Measurements from ENCODE around the gene MAP1A. TPM values are rescaled to one million over a fixed set of nuclear protein-coding genes. Genes with fewer than 3 reads are reported as not detected.

MAP1A gene
- total RNA-seq = 1 to 10 TPM; 9.8 to 9.9 TPM

DNA sequence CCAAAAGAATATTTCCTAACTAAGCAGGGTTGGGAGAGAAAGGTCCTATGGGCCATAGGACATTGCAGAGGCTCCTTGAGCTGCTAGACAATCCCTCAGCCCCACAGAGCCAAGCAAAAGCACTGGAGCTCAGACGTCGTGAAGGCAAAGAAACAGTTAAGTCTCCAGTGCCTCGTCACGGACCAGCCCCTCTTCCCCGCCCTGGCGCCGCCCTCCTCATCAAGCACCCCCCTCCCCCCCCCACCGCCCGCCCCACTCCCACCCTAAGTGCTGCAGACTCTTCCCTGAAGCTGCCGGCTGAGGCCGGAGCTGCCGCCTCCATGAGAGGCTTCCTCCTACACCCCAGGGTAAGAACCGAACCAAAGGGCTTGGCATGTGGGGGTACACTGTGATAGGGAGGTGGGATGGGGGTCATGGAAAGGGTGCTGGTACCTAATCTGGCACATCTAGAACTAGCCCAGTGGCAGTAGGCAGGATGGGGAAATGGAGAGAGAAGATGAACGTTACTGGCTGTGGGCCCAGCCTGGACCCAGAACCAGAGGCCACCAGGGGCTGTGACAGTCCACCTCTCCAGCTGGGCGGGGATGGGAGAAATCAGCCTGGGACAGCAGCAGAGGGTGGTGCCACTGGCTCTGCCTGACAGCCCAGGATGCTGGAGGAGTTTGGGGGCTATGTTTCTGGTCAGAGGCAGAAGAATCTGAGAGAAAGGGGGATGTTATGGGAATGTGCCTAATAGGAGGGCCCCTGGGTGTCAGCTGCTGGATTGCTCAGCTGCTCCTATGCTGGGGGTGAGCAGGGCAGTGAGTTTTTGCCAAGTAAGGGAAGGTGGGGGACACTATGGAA is at the start of gene MAP1A:
TSS of gene MAP1A (plus strand) at position 255 of the 843 bp plus-strand sequence. CDS start 3,866 bp downstream, outside the sequence.
- DNase-seq = no peak
- peak within 1 kb of the TSS; percentile 67 for H3K27ac Mint-ChIP-seq
- peaks cover 52% of the 10 kb centered on the region for H3K4me1 Mint-ChIP-seq

GRCh38 chr15:43469867-43470266 is 47.5 kb upstream of the MAP1A start:
- Mint-ChIP-seq H3K27ac (no peak overlapping the region), H3K4me1 (peaks cover 2% of the 10 kb centered on the region), H3K36me3 (ENCODE audit: low read depth) (peaks cover 19% of the 10 kb centered on the region), H3K4me3 (no peak overlapping the region), H3K27me3 (no peaks in the 10 kb centered on the region), H3K9me3 (no peaks in the 10 kb centered on the region)
- CTCF ChIA-PET = interaction anchor here (1.7 kb wide), 1 partner anchor 10 kb away, joined by 6 read pairs; no protein-coding TSS in a partner anchor
- no peak for DNase-seq
- POLR2A ChIA-PET = no interaction called here

More for the DNA sequence above, at the start of gene MAP1A:
- no peaks in the 10 kb centered on the region for H3K9me3 Mint-ChIP-seq
- peaks cover 23% of the 10 kb centered on the region for H3K27me3 Mint-ChIP-seq
- H3K4me3 Mint-ChIP-seq = no peak within 1 kb of the TSS
- ChIA-PET POLR2A (no interaction called here), CTCF (interaction anchor here (0.7 to 1.9 kb wide), 3 partner anchors 10 to 1855 kb away, joined by 3 to 6 read pairs (median 5); partner anchors contain the start of gene TP53BP1)
- H3K36me3 Mint-ChIP-seq (ENCODE audit: low read depth) = peaks cover 8% of the 10 kb centered on the region

DNA sequence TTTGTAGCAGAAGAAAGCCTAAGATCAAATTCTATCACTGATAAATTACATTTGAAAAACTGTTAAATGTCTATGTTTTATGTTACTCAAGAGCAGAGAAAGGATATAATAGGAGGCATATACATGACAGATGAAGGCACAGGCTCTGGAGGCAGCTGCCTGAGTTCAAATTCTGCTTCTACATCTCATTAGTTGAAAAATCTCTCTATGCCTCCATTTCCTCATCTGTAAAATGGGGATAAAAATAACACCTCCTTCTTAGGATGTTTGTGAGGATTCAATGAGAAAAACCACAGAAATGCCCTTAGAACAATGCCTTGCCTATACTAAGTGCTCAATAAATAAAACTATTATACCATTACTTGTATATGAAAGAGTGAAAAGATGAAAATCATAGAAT is 45.4 kb upstream of the MAP1A start:
- no peak overlapping the region for H3K4me3 Mint-ChIP-seq
- POLR2A ChIA-PET = no interaction called here
- H3K27ac Mint-ChIP-seq = no peak overlapping the region
- peaks cover 2% of the 10 kb centered on the region for H3K4me1 Mint-ChIP-seq
- no peaks in the 10 kb centered on the region for H3K27me3 Mint-ChIP-seq
- no peak for DNase-seq
- H3K9me3 Mint-ChIP-seq = no peaks in the 10 kb centered on the region
- H3K36me3 Mint-ChIP-seq (ENCODE audit: low read depth) = peaks cover 26% of the 10 kb centered on the region
- CTCF ChIA-PET = interaction anchor here (0.9 kb wide), 1 partner anchor 38 kb away, joined by 4 read pairs; no protein-coding TSS in a partner anchor

GRCh38 chr15:43473885-43474284 is 43.5 kb upstream of the MAP1A start:
- POLR2A ChIA-PET = interaction anchor here (0.6 kb wide), 1 partner anchor 40 kb away, joined by 3 read pairs; no protein-coding TSS in a partner anchor
- Mint-ChIP-seq H3K9me3 (no peaks in the 10 kb centered on the region), H3K4me1 (peaks cover 2% of the 10 kb centered on the region), H3K4me3 (no peak overlapping the region), H3K27ac (no peak overlapping the region), H3K27me3 (no peaks in the 10 kb centered on the region), H3K36me3 (ENCODE audit: low read depth) (peaks cover 40% of the 10 kb centered on the region)
- DNase-seq = no peak
- CTCF ChIA-PET = no interaction called here

- ChIA-PET CTCF (interaction anchor here (0.5 to 0.7 kb wide), 3 partner anchors 13 to 1105 kb away, joined by 3 to 4 read pairs (median 3); no protein-coding TSS in a partner anchor), POLR2A (no interaction called here)
- Mint-ChIP-seq H3K4me3 (no peak overlapping the region), H3K27ac (no peak overlapping the region), H3K27me3 (no peaks in the 10 kb centered on the region), H3K4me1 (peaks cover 12% of the 10 kb centered on the region), H3K36me3 (ENCODE audit: low read depth) (peaks cover 16% of the 10 kb centered on the region), H3K9me3 (no peaks in the 10 kb centered on the region)
- DNase-seq = peak; percentile 10
Measured at GRCh38 chr15:43483297-43484128, 33.9 kb upstream of the MAP1A start.

DNA sequence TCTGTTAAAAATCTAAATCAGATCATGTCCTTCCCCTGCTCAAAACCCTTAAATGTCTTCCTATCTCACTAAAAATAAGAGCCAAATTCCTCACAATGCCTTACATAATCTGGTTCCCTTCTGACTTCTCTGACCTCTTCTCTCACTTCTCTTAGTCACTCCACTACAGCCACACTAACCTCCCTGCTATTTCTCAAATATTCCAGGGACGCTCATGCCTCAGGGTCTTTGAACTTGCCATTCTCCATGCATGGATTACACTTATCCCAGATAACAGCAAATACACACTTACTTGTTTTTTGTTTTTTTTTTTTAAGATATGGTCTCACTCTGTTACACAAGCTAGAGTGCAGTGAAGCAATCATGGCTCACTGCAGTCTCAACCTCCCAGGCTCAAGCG is 33.0 kb upstream of the MAP1A start:
- POLR2A ChIA-PET = no interaction called here
- Mint-ChIP-seq H3K4me3 (no peak overlapping the region), H3K4me1 (peaks cover 19% of the 10 kb centered on the region), H3K27me3 (no peaks in the 10 kb centered on the region), H3K9me3 (no peaks in the 10 kb centered on the region), H3K36me3 (ENCODE audit: low read depth) (peaks cover 11% of the 10 kb centered on the region), H3K27ac (peak overlapping the region; percentile 5)
- no peak for DNase-seq
- CTCF ChIA-PET = interaction anchor here (0.5 kb wide), 1 partner anchor 12 kb away, joined by 4 read pairs; no protein-coding TSS in a partner anchor

GRCh38 chr15:43487271-43487895 is 30.0 kb upstream of the MAP1A start:
- Mint-ChIP-seq H3K9me3 (no peaks in the 10 kb centered on the region), H3K27me3 (no peaks in the 10 kb centered on the region), H3K4me1 (peaks cover 29% of the 10 kb centered on the region), H3K36me3 (ENCODE audit: low read depth) (peaks cover 16% of the 10 kb centered on the region), H3K27ac (no peak overlapping the region), H3K4me3 (no peak overlapping the region)
- POLR2A ChIA-PET = no interaction called here
- CTCF ChIA-PET = no interaction called here
- no peak for DNase-seq

DNA sequence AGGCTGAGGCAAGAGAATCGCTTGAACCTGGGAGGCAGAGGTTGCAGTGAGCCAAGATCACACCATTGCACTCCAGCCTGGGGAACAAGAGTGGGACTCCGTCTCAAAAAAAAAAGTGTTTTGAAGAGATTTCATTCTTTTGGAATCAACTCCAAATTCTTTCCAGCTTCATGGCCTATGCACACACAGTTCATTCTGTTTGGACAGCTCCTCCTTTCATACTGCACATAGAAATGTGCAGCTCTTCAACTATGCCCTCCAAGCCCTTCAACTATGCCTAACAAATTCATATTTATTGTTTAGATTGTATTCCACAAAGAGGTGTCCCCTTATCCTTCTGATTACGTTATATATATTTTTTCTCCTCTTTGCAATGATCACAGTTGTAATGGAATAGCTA is 28.6 kb upstream of the MAP1A start:
- no peak for DNase-seq
- Mint-ChIP-seq H3K27me3 (no peaks in the 10 kb centered on the region), H3K4me3 (no peak overlapping the region), H3K27ac (peak overlapping the region; percentile 58), H3K4me1 (peaks cover 35% of the 10 kb centered on the region), H3K36me3 (ENCODE audit: low read depth) (peaks cover 16% of the 10 kb centered on the region), H3K9me3 (no peaks in the 10 kb centered on the region)
- CTCF ChIA-PET = interaction anchor here (0.8 kb wide), 1 partner anchor 73 kb away, joined by 3 read pairs; no protein-coding TSS in a partner anchor
- POLR2A ChIA-PET = no interaction called here

DNA sequence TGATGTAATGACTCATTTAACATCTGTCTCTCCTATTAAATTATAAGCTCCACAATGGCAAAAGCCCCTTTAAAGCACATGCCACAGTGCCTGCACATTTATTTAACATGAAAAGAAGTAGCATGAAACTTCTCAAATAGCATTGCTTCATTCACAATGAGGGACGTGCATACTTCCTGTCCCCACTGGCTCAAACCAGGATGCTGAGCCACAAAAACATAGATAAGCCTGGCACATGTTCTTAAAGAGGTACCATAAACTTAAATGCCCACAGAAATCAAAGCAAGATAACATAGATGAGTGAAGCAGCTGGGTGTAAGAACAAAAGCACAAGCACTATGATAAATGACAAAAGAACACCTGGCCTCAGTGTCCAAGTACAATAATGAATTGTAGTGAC is 28.2 kb upstream of the MAP1A start:
- Mint-ChIP-seq H3K4me3 (no peak overlapping the region), H3K27ac (peak overlapping the region; percentile 58), H3K27me3 (no peaks in the 10 kb centered on the region), H3K4me1 (peaks cover 35% of the 10 kb centered on the region), H3K36me3 (ENCODE audit: low read depth) (peaks cover 15% of the 10 kb centered on the region), H3K9me3 (no peaks in the 10 kb centered on the region)
- DNase-seq = peak; percentile 24
- CTCF ChIA-PET = interaction anchor here (0.8 kb wide), 1 partner anchor 73 kb away, joined by 3 read pairs; no protein-coding TSS in a partner anchor
- POLR2A ChIA-PET = no interaction called here

GRCh38 chr15:43492266-43492665 is 25.1 kb upstream of the MAP1A start:
- H3K27me3 Mint-ChIP-seq = no peaks in the 10 kb centered on the region
- ChIA-PET CTCF (interaction anchor here (0.6 to 1.5 kb wide), 3 partner anchors 10 to 74 kb away, joined by 3 to 4 read pairs (median 3); no protein-coding TSS in a partner anchor), POLR2A (no interaction called here)
- H3K9me3 Mint-ChIP-seq = no peaks in the 10 kb centered on the region
- DNase-seq = no peak
- H3K4me1 Mint-ChIP-seq = peaks cover 32% of the 10 kb centered on the region
- peaks cover 12% of the 10 kb centered on the region for H3K36me3 Mint-ChIP-seq (ENCODE audit: low read depth)
- peak overlapping the region; percentile 89 for H3K4me3 Mint-ChIP-seq
- H3K27ac Mint-ChIP-seq = peak overlapping the region; percentile 89

GRCh38 chr15:43492673-43493601 is 24.5 kb upstream of the MAP1A start, which contains the start of gene TP53BP1:
TSS of gene TP53BP1 (minus strand) at chr15:43493156. CDS start at chr15:43493043, 113 bp downstream.
- Mint-ChIP-seq H3K4me3 (peak within 1 kb of the TSS; percentile 89), H3K4me1 (peaks cover 32% of the 10 kb centered on the region)
- peak; percentile 97 for DNase-seq

More at GRCh38 chr15:43492673-43493601, 24.5 kb upstream of the MAP1A start, which contains the start of gene TP53BP1:
- Mint-ChIP-seq H3K27me3 (no peaks in the 10 kb centered on the region), H3K27ac (peak within 1 kb of the TSS; percentile 89), H3K36me3 (ENCODE audit: low read depth) (peaks cover 12% of the 10 kb centered on the region), H3K9me3 (no peaks in the 10 kb centered on the region)
- POLR2A ChIA-PET = interaction anchor here (0.7 kb wide), 1 partner anchor 1375 kb away, joined by 5 read pairs; no protein-coding TSS in a partner anchor
- CTCF ChIA-PET = interaction anchor here (0.6 to 1.5 kb wide), 10 partner anchors 9 to 74 kb away, joined by 3 to 11 read pairs (median 4); partner anchors contain the start of gene MAP1A

Data from activated CD4-positive, alpha-beta T cell treated with anti-CD3 and anti-CD28 coated beads, Interleukin-2, amount 10 ng/mL, durations not matched to agents 7 days and 5 days (primary cell).